Loucy (cell line): ENCODE results near the gene TELO2.
A peak's percentile ranks its signal among the peaks of the same experiment; 100 is the strongest.

Experiments
- H2AFZ ChIP-seq: fragments of 200-600 bp; sonication (generic); 2 replicates; pipeline ENCODE4 v1.6.0; 2016; ENCODE audit warnings: antibody characterized with exemption, mild to moderate bottlenecking, low read length, moderate library complexity
- H3F3A ChIP-seq: fragments of 200-600 bp; 2 replicates; pipeline ENCODE4 v1.6.0; 2016; ENCODE audit warnings: antibody characterized with exemption, low read depth, mild to moderate bottlenecking
- H3K27me3 ChIP-seq: fragments of 200-600 bp; sonication (generic); 2 replicates; pipeline ENCODE4 v1.6.1; 2014; ENCODE audit warnings: low read length, mild to moderate bottlenecking; ENCODE audit not compliant: insufficient read depth, poor library complexity, severe bottlenecking
- H3K36me3 ChIP-seq: fragments of 200-600 bp; sonication (generic); 2 replicates; pipeline ENCODE4 v1.6.1; 2016; ENCODE audit warnings: low read length; ENCODE audit not compliant: insufficient read depth
- H3K4me1 ChIP-seq: fragments of 200-600 bp; sonication (generic); 2 replicates; pipeline ENCODE4 v1.5.1; 2014; ENCODE audit warnings: low read length, mild to moderate bottlenecking; ENCODE audit not compliant: insufficient read depth, poor library complexity, severe bottlenecking
- H3K4me2 ChIP-seq: fragments of 200-600 bp; sonication (generic); 2 replicates; pipeline ENCODE4 v1.6.0; 2014; ENCODE audit warnings: antibody characterized with exemption, low read length, low read depth, mild to moderate bottlenecking; ENCODE audit not compliant: poor library complexity, severe bottlenecking
- H3K4me3 ChIP-seq: fragments of 200-600 bp; sonication (generic); 2 replicates; pipeline ENCODE4 v1.5.1; 2014; ENCODE audit warnings: low read length, mild to moderate bottlenecking, mixed read lengths; ENCODE audit not compliant: poor library complexity, severe bottlenecking
- H3K79me2 ChIP-seq: fragments of 200-600 bp; sonication (generic); 2 replicates; pipeline ENCODE4 v1.6.1; 2014; ENCODE audit warnings: low read length; ENCODE audit not compliant: insufficient read depth
- H3K9ac ChIP-seq: fragments of 200-600 bp; sonication (generic); 2 replicates; pipeline ENCODE4 v1.6.0; 2014; ENCODE audit warnings: mild to moderate bottlenecking, low read depth, low read length, moderate library complexity; ENCODE audit not compliant: poor library complexity, severe bottlenecking
- H3K9me2 ChIP-seq: fragments of 200-600 bp; sonication (generic); replicated peaks from 2 replicates; pipeline ENCODE4 v1.6.1; 2016; ENCODE audit warnings: low read depth, low read length, mixed read lengths
- H3K9me3 ChIP-seq: fragments of 200-600 bp; sonication (generic); 2 replicates; pipeline ENCODE4 v1.6.1; 2014; ENCODE audit warnings: mild to moderate bottlenecking, antibody characterized with exemption, low read length, low read depth; ENCODE audit not compliant: insufficient read depth
- H4K20me1 ChIP-seq: fragments of 200-600 bp; sonication (generic); 2 replicates; pipeline ENCODE4 v1.6.0; 2014; ENCODE audit warnings: antibody characterized with exemption, low read length, mild to moderate bottlenecking; ENCODE audit not compliant: insufficient read depth, poor library complexity, severe bottlenecking
- CTCF ChIP-seq: fragments of 200-600 bp; sonication (generic); conservative IDR thresholded peaks from 2 replicates; pipeline ENCODE4 v1.5.1; 2014; ENCODE audit warnings: mild to moderate bottlenecking, antibody characterized with exemption, low read length
- EZH2phosphoT487 ChIP-seq: fragments of 200-600 bp; IDR thresholded peaks from 2 replicates; pipeline ENCODE4 v1.6.1; 2018; ENCODE audit warnings: antibody characterized with exemption, mild to moderate bottlenecking, moderate library complexity, borderline replicate concordance

Gene TELO2

GRCh38 chr16:1543085-1543896 lies 50.1 kb downstream of the TELO2 start:
- Histone ChIP-seq H3K9ac (no peak overlapping the region), H3K4me3 (peak overlapping the region; percentile 14), H3K9me2 (no peaks in the 10 kb centered on the region), H2AFZ (no peak overlapping the region), H3K4me1 (peaks cover 30% of the 10 kb centered on the region), H3K27me3 (no peaks in the 10 kb centered on the region), H4K20me1 (no peaks in the 10 kb centered on the region), H3K36me3 (no peaks in the 10 kb centered on the region), H3F3A (no peaks in the 10 kb centered on the region), H3K79me2 (no peaks in the 10 kb centered on the region), H3K4me2 (peak overlapping the region; percentile 54), H3K9me3 (no peaks in the 10 kb centered on the region)
- TF ChIP-seq EZH2phosphoT487 (no peak), CTCF (no peak)

GRCh38 chr16:1545044-1546040 lies 52.2 kb downstream of the TELO2 start:
- peak overlapping the region; percentile 58 for H3K9ac ChIP-seq
- H3K79me2 ChIP-seq = no peaks in the 10 kb centered on the region
- peaks cover 26% of the 10 kb centered on the region for H3K4me1 ChIP-seq
- H3K9me3 ChIP-seq = no peaks in the 10 kb centered on the region
- H3K36me3 ChIP-seq = no peaks in the 10 kb centered on the region
- H3K4me2 ChIP-seq = peak overlapping the region; percentile 53
- H3K4me3 ChIP-seq = peak overlapping the region; percentile 7
- TF ChIP-seq EZH2phosphoT487 (no peak), CTCF (no peak)
- no peaks in the 10 kb centered on the region for H3F3A ChIP-seq
- no peaks in the 10 kb centered on the region for H3K27me3 ChIP-seq
- H3K9me2 ChIP-seq = no peaks in the 10 kb centered on the region
- no peak overlapping the region for H2AFZ ChIP-seq
- H4K20me1 ChIP-seq = no peaks in the 10 kb centered on the region

GRCh38 chr16:1546430-1546829 lies 53.3 kb downstream of the TELO2 start:
- Histone ChIP-seq H3K27me3 (no peaks in the 10 kb centered on the region), H4K20me1 (no peaks in the 10 kb centered on the region), H3K9me2 (no peaks in the 10 kb centered on the region), H3K4me2 (no peak overlapping the region), H3K4me3 (no peak overlapping the region), H3K36me3 (no peaks in the 10 kb centered on the region), H3K4me1 (peaks cover 26% of the 10 kb centered on the region), H3K9me3 (no peaks in the 10 kb centered on the region), H3F3A (no peaks in the 10 kb centered on the region), H3K9ac (no peak overlapping the region), H2AFZ (no peak overlapping the region), H3K79me2 (no peaks in the 10 kb centered on the region)
- TF ChIP-seq CTCF = no peak
- TF ChIP-seq EZH2phosphoT487 = no peak
